ENCODE measurements around the gene CIRBP.
A peak's percentile ranks its signal among the peaks of the same experiment; 100 is the strongest.
"Not testable (repeated sequence)": the region's sequence is repeated elsewhere in the genome, so short reads cannot be mapped to it uniquely, and the experiment has no call there.

Gene CIRBP

DNA sequence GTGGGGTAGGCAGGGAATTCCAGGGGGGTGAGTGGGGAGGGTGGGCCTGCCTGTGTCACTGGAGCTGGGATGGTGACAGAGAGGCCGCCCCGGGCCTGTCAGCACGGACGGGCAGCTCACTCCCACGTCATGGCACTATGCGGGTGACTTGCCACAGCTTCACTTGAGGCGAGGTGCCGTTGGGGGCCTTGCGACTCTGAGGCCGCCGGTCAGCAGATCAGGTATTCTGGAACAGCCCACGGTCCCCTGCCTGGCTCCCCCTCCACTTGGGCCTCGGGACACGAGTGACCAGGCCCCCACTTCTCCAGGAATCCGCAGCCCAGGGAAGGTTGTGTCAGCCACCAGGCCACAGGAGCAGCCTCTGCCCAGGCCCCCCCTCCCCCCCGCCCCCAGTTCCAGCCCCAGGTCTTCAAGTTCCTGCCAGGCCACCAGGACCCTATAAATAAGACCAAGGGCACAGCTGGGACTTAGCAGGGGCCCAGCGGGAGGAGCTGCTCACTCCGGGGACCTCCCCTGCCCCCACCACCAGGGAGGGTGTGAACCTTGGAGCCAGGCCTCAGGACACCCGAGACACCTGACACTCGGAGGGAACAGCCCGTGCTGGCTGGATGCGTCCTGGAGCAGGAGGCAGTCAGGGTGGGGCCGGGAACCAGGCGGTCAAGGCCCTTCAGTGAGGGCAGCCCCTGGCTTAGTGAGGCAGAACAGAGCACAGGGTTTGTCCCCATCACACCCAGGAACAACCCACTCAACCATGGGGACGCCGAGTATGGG lies 23.5 kb upstream of the CIRBP start:
- DNase-seq, result no peak

DNA sequence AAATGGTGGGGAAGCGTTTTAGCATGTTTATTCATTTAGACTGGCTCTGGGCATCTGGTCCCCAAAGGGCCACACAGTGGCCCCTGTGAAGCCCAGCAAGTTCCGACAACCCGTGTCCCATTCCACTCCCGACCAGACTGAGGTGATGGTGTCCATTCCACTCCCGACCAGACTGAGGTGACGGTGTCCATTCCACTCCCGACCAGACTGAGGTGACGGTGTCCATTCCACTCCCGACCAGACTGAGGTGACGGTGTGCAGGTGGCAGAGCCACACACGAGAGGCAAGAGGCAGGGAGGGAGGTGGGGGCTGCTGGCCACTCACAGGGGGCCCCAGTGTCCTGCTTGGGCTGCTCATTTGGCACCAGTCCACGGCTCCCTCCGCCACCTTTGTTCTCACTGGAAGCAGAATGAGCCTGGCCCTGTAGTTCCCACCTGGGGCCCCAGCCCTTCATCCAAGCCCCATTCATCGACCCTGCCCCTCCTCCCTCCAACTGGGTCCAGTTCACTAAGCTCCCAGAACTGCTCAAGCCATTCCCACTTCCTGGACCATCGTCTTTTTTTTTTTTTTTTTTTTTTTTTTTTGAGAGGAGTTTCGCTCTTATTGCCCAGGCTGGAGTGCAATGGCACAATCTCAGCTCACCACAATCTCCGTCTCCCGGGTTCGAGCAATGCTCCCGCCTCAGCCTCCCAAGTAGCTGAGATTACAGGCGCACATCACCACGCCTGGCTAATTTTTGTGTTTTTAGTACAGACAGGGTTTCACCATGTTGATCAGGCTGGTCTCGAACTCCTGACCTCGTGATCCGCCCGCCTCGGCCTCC lies 22.7 kb upstream of the CIRBP start:
- not testable (repeated sequence) for DNase-seq

DNA sequence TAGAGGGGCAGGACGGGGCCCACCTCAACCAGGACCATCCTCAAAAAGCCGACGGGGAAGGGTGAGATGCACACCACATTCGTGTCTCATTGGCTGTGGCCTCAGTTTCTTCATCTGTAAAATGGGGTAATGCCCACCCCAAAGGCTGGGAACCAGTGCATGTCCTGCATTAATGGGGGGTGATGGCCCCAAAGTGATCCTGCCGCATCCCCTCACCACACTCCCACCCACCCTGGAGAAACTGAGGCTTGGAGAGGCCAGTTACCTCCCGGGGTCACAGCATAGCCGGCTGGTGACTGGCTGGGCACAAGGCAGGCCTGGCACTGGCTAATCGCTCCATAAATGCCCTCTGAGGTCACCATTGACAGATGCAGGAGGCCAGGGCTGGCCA lies 21.4 kb upstream of the CIRBP start:
- no peak for DNase-seq

DNA sequence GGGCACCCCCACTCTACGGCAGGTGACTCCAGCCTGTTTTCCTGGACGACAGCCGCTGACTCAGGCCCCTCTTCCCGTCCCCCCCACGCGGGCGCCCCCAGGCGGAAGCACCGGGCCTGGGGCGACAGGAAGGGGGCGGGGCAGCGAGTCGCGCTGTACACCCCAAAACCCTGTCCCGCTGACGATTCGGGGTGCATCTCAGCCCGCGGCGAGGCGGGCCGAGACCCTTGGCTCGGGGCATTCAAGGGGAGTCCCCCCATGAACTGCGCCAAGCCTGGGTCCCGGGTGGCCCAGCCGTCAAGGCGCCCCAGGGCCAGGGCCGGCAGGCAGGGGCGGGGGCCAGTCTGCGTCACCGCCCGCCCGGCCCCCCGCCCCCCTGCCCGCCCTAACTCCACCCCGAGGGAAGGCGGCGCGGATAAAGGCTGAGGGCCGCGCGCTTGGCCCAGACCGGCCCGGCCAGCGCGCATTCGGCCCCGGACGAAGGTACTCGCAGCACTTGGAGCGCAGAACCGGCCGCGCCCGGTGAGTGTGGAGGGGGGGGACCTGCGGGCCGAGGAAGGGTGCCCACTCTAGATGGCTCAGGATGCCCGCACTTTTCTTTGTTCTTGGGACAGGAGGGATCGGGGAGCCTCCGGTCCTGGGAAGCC lies 20.9 kb upstream of the CIRBP start, which contains the start of gene MIDN:
TSS of gene MIDN (plus strand) at position 445 of the 647 bp plus-strand sequence. CDS start 1,714 bp downstream, outside the sequence.
- DNase-seq, result peak; percentile 80

DNA sequence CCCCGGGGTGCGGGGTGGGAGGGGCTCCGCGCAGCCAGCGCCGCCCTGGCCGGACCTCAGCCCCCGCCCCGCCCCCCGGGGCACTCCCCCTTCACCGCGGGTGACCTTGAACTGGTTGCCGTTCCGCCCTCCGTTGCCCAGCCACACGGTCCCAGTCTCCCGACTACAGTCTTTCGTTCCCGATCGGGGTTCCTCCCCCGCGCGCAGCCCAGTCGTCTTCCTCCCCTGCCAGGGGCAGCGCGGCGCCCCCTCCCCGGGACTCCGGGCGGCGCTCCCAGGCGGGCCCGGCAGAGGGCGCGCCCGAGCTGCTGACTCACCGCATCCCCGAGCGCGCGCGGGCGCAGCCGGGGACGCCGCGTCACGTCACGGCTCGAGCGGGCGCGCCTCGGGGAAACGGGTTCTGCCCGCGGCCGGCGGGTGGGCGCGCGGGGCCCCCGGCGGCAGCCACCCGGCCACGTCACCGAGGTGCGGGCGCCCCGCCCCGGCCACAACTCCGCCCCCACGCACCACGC lies 20.3 kb upstream of the CIRBP start:
- DNase-seq, result peak; percentile 80

DNA sequence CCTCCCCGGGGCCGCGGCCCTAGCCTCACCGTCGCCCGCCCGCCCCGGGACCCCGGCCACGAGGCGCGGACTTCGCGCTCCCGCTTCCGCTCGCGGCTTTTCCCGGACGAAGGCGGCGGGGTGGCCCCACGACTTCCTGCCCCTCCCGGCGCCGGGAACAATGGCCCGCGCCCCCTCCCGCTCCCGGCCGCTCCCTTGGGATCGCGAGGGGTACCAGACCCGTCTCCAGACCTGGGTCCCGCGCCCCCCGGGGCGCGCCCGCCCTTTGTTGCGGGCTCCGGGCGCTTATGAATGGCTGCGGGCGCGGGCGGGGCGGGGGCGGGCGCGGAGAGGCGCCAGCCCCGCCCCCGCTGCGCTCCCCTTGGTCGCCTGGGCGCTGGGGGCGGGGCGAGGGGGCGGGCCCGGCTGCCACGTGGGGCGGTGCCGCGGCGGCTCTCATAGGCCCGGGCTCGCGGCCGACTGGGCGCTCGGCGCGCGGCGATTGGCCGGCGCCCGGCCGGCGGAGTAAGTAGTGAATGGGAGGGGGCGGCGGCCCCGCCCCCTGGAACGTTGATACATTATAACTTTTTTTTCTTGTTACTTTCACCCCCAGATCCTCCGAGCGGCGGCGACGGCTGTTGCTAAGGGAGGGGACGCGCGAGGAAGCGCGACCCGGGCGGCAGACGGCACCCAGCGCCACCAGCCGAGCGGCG lies 19.7 kb upstream of the CIRBP start:
- peak; percentile 88 for DNase-seq

DNA sequence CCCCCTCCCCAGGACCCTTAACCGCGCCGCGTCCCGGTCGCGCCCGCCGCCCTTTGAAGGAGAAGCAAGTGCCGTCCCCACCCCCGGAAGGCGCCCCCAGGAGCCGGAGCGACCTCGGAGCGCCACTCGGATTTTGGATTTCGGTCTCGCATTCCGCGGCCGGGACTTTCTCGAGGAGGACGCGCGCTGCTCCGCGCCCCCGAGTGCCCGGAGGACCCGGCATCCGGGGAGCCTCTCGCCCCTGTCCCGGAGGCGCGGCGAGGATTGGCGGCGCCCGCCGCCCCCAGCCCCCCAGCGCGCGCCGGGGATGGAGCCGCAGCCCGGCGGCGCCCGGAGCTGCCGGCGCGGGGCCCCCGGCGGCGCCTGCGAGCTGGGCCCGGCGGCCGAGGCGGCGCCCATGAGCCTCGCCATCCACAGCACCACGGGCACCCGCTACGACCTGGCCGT lies 19.1 kb upstream of the CIRBP start:
- no peak for DNase-seq

DNA sequence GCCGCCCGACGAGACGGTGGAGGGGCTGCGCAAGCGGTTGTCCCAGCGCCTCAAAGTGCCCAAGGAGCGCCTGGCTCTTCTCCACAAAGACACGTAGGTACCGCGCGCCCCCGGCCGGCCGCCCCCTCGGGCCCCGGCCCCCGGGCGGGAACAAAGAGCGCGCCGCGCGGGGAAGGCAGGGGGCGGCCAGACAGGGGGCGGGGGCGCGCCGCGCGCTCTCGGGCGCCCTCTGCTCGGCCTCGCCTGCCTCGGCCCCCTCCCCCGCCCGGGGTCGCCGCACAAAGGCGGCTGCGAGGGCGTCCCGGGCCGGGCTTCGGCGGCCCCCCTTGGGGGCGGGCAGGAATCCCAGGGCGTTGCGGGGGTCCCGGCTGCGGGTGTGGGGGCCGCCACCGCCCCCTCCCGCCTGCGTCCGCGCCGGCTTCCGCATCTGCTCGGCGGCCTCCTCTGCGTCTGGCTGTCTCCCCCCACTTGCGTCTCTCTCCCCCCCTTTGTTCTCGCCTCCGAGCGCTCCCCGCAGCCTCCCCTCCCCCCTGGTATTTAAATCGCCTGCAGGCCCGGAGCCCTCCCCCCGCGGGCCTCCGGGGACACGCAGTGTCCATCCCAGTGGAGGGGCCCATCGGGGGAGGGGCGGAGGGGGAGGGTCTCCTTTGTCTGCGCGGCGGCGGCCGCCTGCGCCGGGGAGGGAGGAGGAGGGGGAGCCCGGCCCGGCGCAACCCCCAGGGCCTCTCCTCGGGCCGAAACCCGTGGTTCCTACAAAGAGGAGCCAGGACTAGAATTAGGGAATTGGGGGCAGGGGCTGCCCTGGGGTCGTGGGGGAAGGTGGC lies 18.5 kb upstream of the CIRBP start:
- DNase-seq, result peak; percentile 82

DNA sequence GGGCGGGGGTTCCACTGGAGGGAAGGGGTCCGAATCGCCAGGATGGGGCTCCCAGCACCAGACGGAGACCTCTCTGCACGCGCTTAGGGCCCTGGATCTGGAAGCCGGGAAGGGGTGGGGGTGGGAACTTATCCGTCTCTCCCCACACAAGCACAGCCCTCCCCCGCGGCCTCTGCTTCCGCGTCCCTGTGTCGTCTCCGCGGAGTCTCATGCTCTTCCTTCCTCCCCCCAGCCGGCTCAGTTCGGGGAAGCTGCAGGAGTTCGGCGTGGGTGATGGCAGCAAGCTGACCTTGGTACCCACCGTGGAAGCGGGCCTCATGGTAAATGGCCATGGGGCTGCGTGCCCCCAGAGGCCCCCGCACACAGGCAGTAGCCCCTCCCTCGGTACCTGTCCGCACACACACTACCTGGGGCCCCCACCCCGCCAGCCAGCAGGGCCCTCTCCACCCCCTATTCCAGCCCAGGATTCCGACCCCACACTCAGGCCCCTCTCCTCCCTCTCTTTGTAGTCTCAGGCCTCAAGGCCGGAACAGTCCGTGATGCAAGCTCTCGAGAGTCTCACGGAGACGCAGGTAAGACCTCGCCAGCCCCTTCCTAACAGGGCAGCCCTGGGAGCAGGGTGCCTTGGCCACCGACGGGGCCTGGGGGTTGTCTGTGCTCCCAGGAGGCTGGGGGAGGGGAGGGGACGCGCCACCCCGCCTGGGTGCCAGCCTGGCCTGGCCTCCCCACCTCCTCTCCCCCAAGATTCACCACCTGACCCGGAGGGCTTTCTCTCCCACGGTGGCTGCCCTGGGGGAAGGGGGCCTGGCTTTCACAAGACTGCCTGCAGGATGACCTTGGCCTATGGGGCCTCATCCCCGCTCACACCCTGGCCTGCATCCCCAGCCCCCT lies 17.6 kb upstream of the CIRBP start:
- DNase-seq, result peak; percentile 24

DNA sequence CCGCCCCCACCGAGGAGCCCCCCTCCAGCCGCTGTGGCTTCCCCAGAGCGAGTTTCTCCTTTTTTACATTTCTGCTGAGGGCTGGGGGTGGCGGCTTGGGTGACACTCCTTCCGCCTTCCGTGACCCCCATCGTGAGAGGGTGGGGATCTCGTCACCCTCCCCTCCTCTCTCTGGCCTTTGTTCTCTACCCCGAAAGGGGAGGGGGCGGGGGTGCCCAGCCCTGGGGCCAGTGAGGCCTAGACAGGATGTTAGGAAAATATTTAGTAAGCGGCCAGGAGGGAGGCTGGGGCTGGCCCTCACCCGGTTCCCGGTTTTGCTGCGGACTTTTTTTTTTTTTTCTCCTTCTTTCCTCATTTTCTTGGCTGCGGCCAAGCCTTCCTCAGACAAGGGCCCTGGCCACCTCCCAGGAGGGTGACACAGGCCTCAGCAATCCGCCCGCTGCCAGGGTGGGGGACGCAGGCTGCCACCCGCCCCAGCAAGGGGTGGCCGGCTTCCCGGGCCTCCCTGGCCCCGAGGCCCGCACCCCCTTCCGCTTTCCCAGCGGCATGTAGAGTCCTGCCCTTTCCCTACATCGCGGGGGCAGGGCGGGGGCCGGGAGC lies 16.8 kb upstream of the CIRBP start:
- no peak for DNase-seq

DNA sequence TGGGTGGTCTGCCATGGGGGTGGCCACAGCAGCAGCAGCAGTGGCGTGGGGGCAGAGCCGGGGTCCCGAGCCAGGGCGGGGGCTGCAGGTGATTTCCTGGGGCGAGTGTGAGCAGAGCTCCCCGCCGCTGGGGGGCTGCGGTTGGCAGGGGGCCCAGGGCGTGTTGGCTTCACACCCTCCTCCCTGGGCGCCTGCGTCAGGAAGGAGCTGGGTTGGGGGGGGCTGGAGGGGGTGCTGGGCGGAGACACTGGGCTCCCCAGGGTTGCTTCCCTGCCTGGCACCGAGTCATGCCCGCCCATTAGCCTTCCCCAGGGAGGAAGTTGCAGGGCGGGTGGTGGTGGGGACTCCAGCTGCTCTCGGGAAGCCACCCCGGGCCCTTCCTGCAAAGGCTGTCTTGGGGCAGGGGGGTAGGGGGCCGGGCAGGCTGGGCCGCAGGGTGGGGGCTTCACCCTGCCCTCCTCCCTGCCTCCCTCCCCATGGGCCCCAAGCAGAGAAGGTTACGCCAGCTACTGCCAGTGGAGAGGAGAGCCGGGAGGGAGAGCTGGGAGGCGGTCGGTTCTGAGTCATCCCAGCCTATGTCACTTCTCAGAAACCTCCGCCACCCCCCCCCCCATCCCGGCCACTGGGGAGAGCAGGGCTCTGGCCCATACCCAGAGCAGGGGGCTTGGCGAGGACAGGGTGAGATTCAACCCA lies 16.2 kb upstream of the CIRBP start:
- no peak for DNase-seq

DNA sequence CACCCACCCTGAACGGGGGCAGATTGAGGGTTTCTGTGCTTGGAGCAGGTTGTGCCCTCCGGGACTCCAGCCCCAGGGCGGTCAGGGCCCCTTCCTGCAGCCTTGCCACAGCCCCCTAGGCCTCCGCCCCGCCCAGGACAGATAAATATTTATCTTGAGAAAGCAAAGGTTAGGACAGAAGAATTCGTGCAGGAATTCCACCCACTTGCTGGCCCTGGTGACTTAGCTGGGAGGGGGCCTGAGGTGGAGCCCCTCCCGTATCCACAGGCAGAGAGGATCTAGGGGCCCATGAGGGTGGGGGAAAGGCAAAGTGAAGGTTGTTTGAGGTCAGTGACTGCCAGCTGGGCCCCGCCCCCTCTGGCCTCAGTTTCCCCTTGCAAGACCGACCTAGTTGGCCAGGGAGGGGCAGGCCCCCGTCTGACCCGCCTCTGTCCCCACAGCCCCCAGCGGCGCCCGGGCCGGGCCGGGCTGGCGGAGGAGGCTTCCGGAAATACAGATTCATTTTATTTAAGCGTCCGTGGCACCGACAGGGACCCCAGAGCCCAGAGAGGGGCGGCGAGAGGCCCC lies 15.5 kb upstream of the CIRBP start:
- DNase-seq, result no peak

DNA sequence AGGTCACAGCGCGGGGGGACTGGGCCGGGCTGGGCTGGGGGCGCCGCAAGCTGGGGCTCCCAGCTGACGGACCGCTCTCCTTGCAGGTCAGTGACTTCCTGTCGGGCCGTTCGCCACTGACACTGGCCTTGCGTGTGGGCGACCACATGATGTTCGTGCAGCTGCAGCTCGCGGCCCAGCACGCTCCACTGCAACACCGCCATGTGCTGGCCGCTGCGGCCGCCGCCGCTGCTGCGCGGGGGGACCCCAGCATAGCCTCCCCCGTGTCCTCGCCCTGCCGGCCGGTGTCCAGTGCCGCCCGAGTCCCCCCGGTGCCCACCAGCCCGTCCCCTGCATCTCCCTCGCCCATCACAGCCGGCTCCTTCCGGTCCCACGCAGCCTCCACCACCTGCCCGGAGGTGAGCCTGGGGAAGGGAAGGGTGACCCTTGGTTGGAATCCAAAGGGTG lies 15.0 kb upstream of the CIRBP start:
- no peak for DNase-seq

DNA sequence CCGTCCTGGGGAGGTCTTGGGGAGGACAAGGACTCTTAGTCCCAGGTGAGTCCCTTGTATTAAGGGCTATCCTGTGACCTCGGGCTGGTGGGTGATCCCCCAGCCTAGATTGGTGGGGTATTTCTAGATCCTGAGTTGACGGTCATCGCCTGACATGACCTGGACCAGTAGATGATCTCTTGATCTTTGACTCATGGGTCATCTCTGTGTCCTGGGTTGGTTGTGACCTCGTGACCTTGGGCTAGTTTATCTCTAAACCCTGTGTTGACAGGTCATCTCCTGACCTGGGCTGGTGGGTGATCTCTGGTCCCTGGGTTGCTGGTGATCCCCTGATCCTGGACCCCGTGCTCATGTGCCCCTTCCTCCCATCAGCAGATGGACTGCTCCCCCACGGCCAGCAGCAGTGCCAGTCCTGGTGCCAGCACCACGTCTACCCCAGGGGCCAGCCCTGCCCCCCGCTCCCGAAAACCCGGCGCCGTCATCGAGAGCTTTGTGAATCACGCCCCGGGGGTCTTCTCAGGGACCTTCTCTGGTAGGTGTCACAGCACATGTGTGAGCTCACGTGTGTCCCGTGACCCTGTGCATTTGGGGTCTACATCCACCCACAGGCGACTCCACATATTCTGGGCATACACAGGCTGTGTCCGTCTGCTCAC lies 14.5 kb upstream of the CIRBP start:
- DNase-seq, result no peak

DNA sequence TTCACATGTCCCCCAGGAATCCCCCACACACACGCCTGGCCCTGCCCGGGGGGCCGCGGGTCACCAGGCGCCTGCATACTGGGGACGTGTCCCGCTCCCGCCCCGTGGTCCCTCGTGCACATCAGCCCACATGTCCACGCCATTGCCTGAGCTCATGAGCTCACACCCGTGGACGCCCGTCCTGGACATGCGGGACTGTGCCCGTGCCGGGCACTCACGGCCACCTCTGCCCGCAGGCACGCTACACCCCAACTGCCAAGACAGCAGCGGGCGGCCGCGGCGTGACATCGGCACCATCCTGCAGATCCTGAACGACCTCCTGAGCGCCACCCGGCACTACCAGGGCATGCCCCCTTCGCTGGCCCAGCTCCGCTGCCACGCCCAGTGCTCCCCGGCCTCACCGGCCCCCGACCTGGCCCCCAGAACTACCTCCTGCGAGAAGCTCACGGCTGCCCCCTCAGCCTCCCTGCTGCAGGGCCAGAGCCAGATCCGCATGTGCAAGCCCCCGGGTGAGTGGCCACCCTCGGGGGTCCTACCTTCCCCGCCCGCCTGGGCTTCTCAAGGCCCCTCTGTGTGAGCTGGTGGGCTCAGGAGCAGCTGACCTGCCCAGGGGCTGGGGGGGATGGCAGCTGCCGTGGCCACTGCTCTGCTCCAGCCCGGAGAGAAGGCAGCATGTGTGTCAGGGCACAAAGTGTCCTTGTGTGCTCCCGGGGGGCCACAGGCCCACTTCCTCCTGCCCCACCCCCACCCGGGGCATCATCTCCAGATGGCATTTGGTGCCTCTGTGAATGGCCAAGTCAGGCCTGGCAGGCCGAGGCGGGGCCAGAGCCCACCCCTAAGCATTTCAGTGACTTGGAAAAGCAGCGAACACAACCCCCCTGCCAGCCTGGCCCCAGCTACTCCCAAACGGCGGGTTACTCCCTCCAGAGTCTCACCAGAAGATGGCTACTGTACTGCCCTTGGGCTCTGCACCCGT lies 13.7 kb upstream of the CIRBP start:
- DNase-seq, result no peak

DNA sequence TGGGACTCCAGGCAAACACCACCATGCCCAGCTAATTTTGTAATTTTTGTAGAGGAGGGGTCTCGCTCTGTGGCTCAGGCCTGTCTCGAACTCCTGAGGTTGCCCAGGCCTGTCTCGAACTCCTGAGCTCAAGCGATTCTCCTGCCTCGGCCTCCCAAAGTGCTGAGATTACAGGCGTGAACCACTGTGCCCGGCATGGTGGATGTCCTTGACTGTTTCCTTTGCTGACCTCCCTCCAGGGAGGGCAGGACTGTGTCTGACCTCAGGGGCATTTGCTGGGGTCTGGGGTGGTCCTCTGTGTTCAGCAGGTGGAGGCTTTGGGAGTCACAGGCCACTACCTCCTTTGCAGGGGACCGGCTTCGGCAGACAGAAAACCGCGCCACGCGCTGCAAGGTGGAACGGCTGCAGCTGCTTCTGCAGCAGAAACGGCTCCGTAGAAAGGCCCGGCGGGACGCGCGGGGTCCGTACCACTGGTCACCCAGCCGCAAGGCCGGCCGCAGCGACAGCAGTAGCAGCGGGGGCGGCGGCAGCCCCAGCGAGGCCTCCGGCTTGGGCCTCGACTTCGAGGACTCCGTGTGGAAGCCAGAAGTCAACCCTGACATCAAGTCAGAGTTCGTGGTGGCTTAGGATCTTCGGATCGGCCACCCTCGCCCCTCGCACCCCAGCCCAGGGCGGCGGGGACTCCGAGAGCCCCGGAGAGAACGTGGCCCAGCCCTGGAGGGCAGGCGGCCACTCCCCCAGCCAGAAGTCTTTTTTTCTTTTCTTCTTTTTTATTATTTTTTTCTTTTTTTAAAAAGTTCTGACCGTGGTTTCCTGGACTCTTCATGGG lies 12.3 kb upstream of the CIRBP start:
- no peak for DNase-seq
